Measurements from ENCODE around the gene COL27A1. TPM values are rescaled to one million over a fixed set of nuclear protein-coding genes. Genes with fewer than 3 reads are reported as not detected.

Gene COL27A1
- total and polyA plus RNA-seq, 2 donors (not counting 1 experiment from before 2014, with no cell fraction given): 0.16 to 0.27 TPM

DNA sequence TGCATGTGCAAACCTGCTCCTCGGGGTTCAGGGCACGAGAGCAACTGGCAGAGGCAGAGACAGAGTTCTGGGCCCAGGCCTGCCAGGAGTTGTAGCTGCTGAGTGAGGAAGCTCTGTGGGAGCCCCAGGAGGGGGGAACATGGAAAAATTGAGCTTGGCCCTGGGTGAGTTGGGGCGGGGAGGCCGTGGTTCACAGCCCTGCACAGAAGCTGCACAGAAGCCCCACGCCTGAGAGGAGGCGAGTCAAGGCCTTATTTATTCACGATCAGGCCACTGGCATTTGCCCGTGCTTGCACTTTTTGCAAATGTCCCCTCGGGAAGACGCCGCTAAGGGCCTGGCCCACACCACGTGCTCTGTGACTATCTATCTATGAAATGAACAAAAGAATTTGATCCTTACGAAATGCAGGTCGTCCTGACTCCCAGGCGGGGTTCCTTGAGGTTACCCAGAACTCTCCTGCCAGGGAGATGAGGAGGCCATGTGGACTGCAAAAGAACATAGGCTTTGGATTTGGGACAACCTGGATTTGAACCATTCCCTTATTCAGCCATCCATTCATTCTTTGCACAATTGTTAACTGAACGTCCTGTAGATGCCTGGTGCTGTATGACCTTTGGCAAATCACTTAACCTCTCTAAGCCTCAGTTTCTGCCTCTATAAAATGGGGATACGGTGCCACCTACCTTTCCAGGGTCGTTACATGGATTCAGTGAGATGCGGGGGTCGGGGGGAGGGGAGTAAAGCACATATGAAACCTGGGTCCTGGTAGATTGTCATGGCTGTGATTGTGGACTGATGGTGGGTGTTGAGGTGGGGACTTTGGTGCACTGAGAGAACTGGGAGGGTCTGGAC is 17.9 kb downstream of the COL27A1 start:
- no peak overlapping the region for H3K27ac Mint-ChIP-seq
- no peaks in the 10 kb centered on the region for H3K4me1 ChIP-seq (ENCODE audit: control insufficient read depth in 2 of 2, insufficient read depth in 2 of 2, low read length in 2 of 2)
- H3K4me3 Mint-ChIP-seq: no peak overlapping the region
- DNase-seq (no peak), ATAC-seq (ENCODE audit: low read depth) (no peak)
- no peaks in the 10 kb centered on the region for H3K27me3 ChIP-seq (replicated peaks in 1 of 4; ENCODE audit: control extremely low read depth in 1 of 4, control insufficient read depth in 3 of 4, insufficient read depth in 4 of 4, low read length in 3 of 4)
- no peak overlapping the region for H2AFZ ChIP-seq (ENCODE audit: insufficient read depth, low read depth, low read length, poor library complexity, severe bottlenecking)
- H3K9me3 ChIP-seq (ENCODE audit: control extremely low read depth in 1 of 3, control insufficient read depth in 2 of 3, insufficient read depth in 1 of 3, low read length in 2 of 3): no peaks in the 10 kb centered on the region
- H3K27me3 Mint-ChIP-seq: peaks cover 8% of the 10 kb centered on the region
- H4K20me1 ChIP-seq (ENCODE audit: control insufficient read depth, insufficient read depth, low read length, poor library complexity, severe bottlenecking): no peaks in the 10 kb centered on the region
- H3K79me2 ChIP-seq (ENCODE audit: control insufficient read depth, insufficient read depth, low read length): no peaks in the 10 kb centered on the region
- no peaks in the 10 kb centered on the region for H3K9me3 Mint-ChIP-seq (ENCODE audit: insufficient read depth)
- no peaks in the 10 kb centered on the region for H3K36me3 ChIP-seq (replicated peaks in 1 of 2; ENCODE audit: control extremely low read depth in 1 of 2, control insufficient read depth in 1 of 2, extremely low read depth in 1 of 2, insufficient read depth in 2 of 2, low read length in 1 of 2)
- 73% methylated on average over 12 of the region's 20 CpGs for WGBS (ENCODE audit: insufficient coverage)
- ChIA-PET POLR2A (no interaction called here), CTCF (no interaction called here)
- intact Hi-C loops (cut with micrococcal nuclease): no loop called here
- H3K4me2 ChIP-seq (replicated peaks; ENCODE audit: low read depth, low read length, poor library complexity, severe bottlenecking): no peak overlapping the region
- no peak overlapping the region for H3K9ac ChIP-seq (ENCODE audit: low read length)
- H3K27ac ChIP-seq (ENCODE audit: low read length in 2 of 2): no peak overlapping the region
- TF ChIP-seq, protein P1, sequence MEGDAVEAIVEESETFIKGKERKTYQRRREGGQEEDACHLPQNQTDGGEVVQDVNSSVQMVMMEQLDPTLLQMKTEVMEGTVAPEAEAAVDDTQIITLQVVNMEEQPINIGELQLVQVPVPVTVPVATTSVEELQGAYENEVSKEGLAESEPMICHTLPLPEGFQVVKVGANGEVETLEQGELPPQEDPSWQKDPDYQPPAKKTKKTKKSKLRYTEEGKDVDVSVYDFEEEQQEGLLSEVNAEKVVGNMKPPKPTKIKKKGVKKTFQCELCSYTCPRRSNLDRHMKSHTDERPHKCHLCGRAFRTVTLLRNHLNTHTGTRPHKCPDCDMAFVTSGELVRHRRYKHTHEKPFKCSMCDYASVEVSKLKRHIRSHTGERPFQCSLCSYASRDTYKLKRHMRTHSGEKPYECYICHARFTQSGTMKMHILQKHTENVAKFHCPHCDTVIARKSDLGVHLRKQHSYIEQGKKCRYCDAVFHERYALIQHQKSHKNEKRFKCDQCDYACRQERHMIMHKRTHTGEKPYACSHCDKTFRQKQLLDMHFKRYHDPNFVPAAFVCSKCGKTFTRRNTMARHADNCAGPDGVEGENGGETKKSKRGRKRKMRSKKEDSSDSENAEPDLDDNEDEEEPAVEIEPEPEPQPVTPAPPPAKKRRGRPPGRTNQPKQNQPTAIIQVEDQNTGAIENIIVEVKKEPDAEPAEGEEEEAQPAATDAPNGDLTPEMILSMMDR (IDR thresholded peaks at IDR 0.05): no peak
- TF ChIP-seq EZH2 (IDR thresholded peaks at IDR 0.05; ENCODE audit: borderline replicate concordance, insufficient read depth, low read depth, low read length, poor library complexity, severe bottlenecking): no peak
- H3K4me3 ChIP-seq (ENCODE audit: control extremely low read depth in 1 of 5, extremely low read depth in 1 of 5, insufficient read depth in 1 of 5, low read depth in 2 of 5, low read length in 4 of 5): no peak overlapping the region
- H3K4me1 Mint-ChIP-seq: no peaks in the 10 kb centered on the region

DNA sequence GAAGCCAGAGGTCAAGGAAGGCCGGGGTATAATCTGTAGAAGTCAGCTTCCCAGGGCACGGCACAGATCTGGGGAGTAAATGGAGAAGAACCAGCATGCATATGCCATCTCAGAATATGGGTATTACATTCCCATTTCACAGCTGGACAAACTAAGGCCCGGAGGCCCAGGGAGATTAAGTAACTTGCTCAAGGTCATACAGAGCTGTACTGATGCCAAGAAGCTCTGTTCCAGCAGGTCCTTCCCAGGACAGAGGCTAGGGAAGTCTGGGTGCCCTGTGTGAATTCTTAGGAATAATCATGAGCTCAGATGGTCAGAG is 19.2 kb downstream of the COL27A1 start:
- Histone ChIP-seq H3K9ac (ENCODE audit: low read length) (no peak overlapping the region), H3K4me3 (ENCODE audit: control extremely low read depth in 1 of 5, extremely low read depth in 1 of 5, insufficient read depth in 1 of 5, low read depth in 2 of 5, low read length in 4 of 5) (no peak overlapping the region), H3K27ac (ENCODE audit: low read length in 2 of 2) (no peak overlapping the region), H3K4me1 (ENCODE audit: control insufficient read depth in 2 of 2, insufficient read depth in 2 of 2, low read length in 2 of 2) (no peaks in the 10 kb centered on the region), H3K79me2 (ENCODE audit: control insufficient read depth, insufficient read depth, low read length) (no peaks in the 10 kb centered on the region), H4K20me1 (ENCODE audit: control insufficient read depth, insufficient read depth, low read length, poor library complexity, severe bottlenecking) (no peaks in the 10 kb centered on the region), H3K9me3 (ENCODE audit: control extremely low read depth in 1 of 3, control insufficient read depth in 2 of 3, insufficient read depth in 1 of 3, low read length in 2 of 3) (no peaks in the 10 kb centered on the region), H3K27me3 (replicated peaks in 1 of 4; ENCODE audit: control extremely low read depth in 1 of 4, control insufficient read depth in 3 of 4, insufficient read depth in 4 of 4, low read length in 3 of 4) (no peaks in the 10 kb centered on the region), H3K36me3 (replicated peaks in 1 of 2; ENCODE audit: control extremely low read depth in 1 of 2, control insufficient read depth in 1 of 2, extremely low read depth in 1 of 2, insufficient read depth in 2 of 2, low read length in 1 of 2) (no peaks in the 10 kb centered on the region), H3K4me2 (replicated peaks; ENCODE audit: low read depth, low read length, poor library complexity, severe bottlenecking) (no peak overlapping the region), H2AFZ (ENCODE audit: insufficient read depth, low read depth, low read length, poor library complexity, severe bottlenecking) (no peak overlapping the region)
- no peak for TF ChIP-seq EZH2 (IDR thresholded peaks at IDR 0.05; ENCODE audit: borderline replicate concordance, insufficient read depth, low read depth, low read length, poor library complexity, severe bottlenecking)
- intact Hi-C loops (cut with micrococcal nuclease): no loop called here
- H3K27me3 Mint-ChIP-seq: peaks cover 8% of the 10 kb centered on the region
- WGBS (ENCODE audit: insufficient coverage): 100% methylated on average over 1 of the region's 3 CpGs
- no peak overlapping the region for H3K27ac Mint-ChIP-seq
- POLR2A ChIA-PET: no interaction called here
- DNase-seq (no peak), ATAC-seq (ENCODE audit: low read depth) (no peak)
- CTCF ChIA-PET: no interaction called here
- H3K9me3 Mint-ChIP-seq (ENCODE audit: insufficient read depth): no peaks in the 10 kb centered on the region
- H3K4me1 Mint-ChIP-seq: no peaks in the 10 kb centered on the region
- no peak overlapping the region for H3K4me3 Mint-ChIP-seq
